HL-60 (cell line): Measurements from ENCODE around the gene LAMC3.

Experiments used
- DNase-seq, 2 experiments: peaks; one replicate each; pipeline ENCODE4 v3.0.0-alpha.2; 2010 to 2020; ENCODE audit warnings: low read depth in 1 of 2, low spot score in 1 of 2
- H3K27ac ChIP-seq: fragments of 250-450 bp; sonication (Bioruptor Pico); replicated peaks from 2 replicates; pipeline ENCODE4 v1.5.1; 2020; ENCODE audit warnings: mild to moderate bottlenecking, moderate library complexity
- H3K27me3 ChIP-seq: fragments of 250-450 bp; sonication (Bioruptor Pico); 2 replicates; pipeline ENCODE4 v1.5.1; 2021; ENCODE audit warnings: mild to moderate bottlenecking, moderate library complexity; ENCODE audit not compliant: insufficient read depth, poor library complexity, severe bottlenecking
- H3K4me3 ChIP-seq: replicated peaks from 2 replicates; pipeline ENCODE4 v1.5.1; 2011; ENCODE audit warnings: mild to moderate bottlenecking, control low read depth, low read length; ENCODE audit not compliant: insufficient read depth
- CTCF ChIP-seq: IDR thresholded peaks from one replicate; pipeline ENCODE4 v1.5.1; 2011; ENCODE audit warnings: low read length, control low read depth, inconsistent platforms; ENCODE audit not compliant: insufficient read depth
- GABPA ChIP-seq: IDR thresholded peaks from 2 replicates; pipeline ENCODE4 v1.6.1; 2012; ENCODE audit warnings: low read depth
- POLR2AphosphoS5 ChIP-seq: IDR thresholded peaks from 2 replicates; pipeline ENCODE4 v1.6.1; 2012; ENCODE audit warnings: low read depth
- REST ChIP-seq: IDR thresholded peaks from 2 replicates; pipeline ENCODE4 v1.6.1; 2012; ENCODE audit warnings: low read depth; ENCODE audit not compliant: insufficient replicate concordance
- SPI1 ChIP-seq: IDR thresholded peaks from 2 replicates; pipeline ENCODE4 v1.6.1; 2012; ENCODE audit warnings: low read depth, mild to moderate bottlenecking, borderline replicate concordance

LAMC3 gene

DNA sequence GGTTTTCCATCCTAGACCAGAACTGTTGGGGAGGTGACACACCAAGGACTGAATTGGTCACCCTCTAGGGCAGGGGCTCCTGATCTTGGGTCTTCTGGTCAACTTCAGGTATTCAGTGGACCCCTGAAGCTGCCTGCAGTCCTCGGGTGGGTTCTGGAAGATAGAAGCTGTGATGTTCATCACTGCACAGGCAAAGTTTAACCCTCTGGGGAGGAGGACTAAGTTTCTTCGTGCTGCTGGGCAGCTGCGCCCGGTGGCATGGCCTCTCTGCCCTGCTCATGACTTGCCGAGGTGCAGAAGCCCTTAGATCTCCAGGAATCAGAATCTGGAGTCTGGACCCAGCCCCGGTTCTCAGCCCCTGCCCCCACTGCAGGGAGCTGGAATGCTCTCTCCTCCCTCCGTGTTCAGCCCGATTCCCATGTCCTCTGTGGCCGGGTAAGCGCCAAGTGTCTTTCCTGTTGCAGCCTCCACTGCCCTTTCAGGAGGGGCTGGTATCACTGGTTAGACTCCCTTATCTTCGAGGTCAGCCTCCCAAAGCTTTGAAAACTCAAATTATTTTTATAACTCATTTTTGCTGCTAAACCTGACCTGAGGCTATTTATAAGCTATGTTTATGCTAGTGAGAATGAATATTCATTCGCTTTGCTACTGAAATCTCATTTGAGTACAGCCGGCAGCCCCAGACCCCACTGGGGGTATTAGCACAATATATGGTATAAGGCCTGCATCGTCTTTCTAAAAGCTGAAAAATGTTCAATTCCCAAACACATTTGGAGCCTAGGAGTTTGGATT, 1.7 kb downstream of the LAMC3 start:
- no peak for TF ChIP-seq SPI1
- no peak for TF ChIP-seq REST
- no peak for TF ChIP-seq CTCF
- no peak for TF ChIP-seq POLR2AphosphoS5
- TF ChIP-seq GABPA, result no peak
- Histone ChIP-seq H3K27me3 (peaks cover 44% of the 10 kb centered on the region), H3K4me3 (no peak overlapping the region), H3K27ac (no peak overlapping the region)
- no peak for DNase-seq

DNA sequence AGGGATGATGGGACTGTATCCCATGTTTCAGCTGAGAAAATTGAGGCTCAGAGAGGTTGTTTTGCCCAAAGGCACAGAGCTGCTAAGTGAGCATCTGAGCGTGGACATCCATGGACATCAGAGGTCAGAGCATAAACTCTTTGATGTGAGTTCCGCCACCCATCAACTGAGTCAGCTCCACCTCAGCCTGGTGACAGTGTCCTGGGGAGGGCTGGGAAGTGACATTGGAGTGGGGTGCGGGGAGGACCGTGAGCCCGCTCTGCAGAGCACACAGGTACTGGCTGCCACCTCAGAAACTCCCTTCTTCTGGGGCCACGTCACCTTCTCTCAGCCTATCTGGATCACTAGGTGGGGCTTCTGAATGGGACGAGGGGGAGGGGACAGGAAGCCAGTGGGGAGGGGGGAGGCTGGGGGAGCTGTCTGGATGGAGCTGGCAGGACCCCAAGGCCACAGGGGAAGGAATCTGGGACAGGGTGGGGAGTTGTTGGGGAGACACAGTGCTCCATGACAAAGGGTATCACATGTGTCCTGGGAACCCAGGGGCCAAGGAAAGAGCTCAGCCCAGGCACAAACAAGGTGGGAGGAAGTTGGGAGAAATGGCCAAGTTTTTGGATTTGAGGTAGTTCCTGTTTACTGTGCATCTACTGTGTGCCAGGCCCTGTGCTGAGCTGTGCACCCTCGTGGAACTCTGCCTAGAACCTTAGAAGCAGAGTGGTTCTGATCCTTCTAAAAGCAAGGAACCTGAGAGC, 2.5 kb downstream of the LAMC3 start:
- no peak for DNase-seq
- H3K4me3 ChIP-seq, result no peak overlapping the region
- H3K27me3 ChIP-seq, result peaks cover 44% of the 10 kb centered on the region
- TF ChIP-seq SPI1 (no peak), POLR2AphosphoS5 (no peak), REST (no peak)
- H3K27ac ChIP-seq, result no peak overlapping the region

GRCh38 chr9:131012023-131012334, 3.0 kb downstream of the LAMC3 start:
- Histone ChIP-seq H3K27ac (no peak overlapping the region), H3K27me3 (peaks cover 44% of the 10 kb centered on the region), H3K4me3 (no peak overlapping the region)
- DNase-seq, result no peak
- TF ChIP-seq SPI1 (no peak), REST (no peak), GABPA (no peak), POLR2AphosphoS5 (no peak), CTCF (no peak)
